Omental fat pad (tissue), 4 donors: ENCODE results near the gene PRLR. TPM values are rescaled to one million over a fixed set of nuclear protein-coding genes. Genes with fewer than 3 reads are reported as not detected.
A peak's percentile ranks its signal among the peaks of the same experiment; 100 is the strongest.

Source experiments
- ATAC-seq: fragments of 150-250 bp; one replicate; pipeline ENCODE4 v1.9.1; 2016; ENCODE audit warnings: mild to moderate bottlenecking, moderate library complexity; ENCODE audit not compliant: low FRiP score
- DNase-seq: peaks from one replicate; pipeline ENCODE4 v3.0.0-alpha.2; 2019; ENCODE audit warnings: low spot score
- CTCF ChIP-seq, 3 donors: fragments of 450-650 bp; IDR thresholded peaks; one replicate each; pipeline ENCODE4 v1.5.1; 2016 to 2017; ENCODE audit warnings: antibody characterized with exemption in 3 of 3, mild to moderate bottlenecking in 3 of 3, moderate library complexity in 2 of 3
- total RNA-seq, 4 donors: library from RNA; depleted of rRNA; stranded (reverse); fragments of >200 nt; gene quantifications; one replicate each; pipeline ENCODE4 v1.1.0, GENCODE V29; 2016

The PRLR gene
- total RNA-seq, 4 donors from 2014 or later, result 0.38 to 2.4 (median 0.90) TPM

DNA sequence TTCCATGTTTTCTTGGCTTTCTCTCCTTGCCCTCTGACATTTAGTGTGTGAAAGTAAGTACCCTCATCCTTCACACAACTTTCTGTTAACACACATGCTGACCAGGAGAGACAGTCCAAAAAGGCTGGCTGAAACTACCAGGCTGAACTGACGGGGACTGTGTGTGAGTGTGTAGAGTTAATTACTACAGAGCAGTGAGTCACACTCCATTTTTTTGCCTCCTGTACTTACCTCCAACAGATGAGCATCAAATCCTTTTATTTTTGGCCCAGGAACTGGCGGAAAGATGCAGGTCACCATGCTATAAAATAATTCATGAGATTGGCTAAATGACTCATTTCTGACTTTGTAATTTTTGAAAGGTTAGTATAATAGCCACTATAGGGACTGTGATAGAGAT, 162.3 kb downstream of the PRLR start:
- ATAC-seq, result peak; percentile 63
- no peak for TF ChIP-seq CTCF (IDR thresholded peaks at IDR 0.05)
- DNase-seq, result no peak

DNA sequence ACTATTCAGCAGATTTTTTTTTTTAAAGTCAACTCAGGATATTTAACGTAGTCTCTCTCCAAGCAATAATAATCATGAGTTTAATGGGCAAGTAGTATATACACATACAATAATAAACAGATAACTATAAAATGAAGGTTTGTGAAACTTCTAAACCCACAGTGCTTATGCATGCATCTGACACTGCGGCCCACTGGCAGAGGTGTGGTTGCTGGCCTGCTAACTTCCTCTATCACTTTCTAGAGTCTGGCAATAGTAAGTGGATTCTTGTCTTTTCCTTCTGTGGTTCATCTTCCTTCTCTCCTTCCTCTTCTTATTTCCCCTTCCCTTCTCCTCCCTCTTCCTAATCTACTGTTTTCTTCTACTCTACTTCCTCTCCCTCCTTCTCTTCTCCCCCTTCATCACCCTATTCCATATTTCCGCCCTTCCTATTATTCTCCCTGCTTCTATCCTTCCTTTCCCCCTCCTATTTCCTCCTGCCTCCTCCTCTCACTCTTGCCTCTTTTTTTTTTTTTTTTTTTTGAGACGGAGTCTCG, 164.0 kb downstream of the PRLR start:
- no peak for TF ChIP-seq CTCF (IDR thresholded peaks at IDR 0.05)
- ATAC-seq, result no peak
- no peak for DNase-seq

DNA sequence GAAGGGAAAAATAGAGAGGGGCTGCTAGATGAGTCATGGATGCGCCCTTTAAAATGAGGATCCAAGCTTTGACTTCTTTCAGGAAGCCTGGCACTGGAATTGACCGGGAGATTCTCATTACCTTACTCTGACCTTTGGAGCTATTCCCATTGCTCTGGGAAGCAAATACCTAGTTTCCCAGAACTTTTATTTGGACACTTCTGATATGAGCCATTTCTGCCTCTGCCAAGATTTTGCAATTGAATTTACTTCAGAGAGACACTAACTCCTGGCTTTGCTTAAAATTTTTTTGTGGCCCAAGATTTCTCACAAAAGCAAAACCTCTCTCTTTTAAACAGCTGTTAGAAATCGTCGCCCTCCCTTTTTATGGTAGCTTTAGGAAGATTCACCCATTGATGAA, 166.9 kb downstream of the PRLR start:
- no peak for TF ChIP-seq CTCF (IDR thresholded peaks at IDR 0.05)
- peak; percentile 77 for ATAC-seq

GRCh38 chr5:35061211-35061770, 169.0 kb downstream of the PRLR start:
- TF ChIP-seq CTCF (IDR thresholded peaks at IDR 0.05), result no peak
- DNase-seq (no peak), ATAC-seq (peak; percentile 60)

More for the DNA sequence above, 166.9 kb downstream of the PRLR start:
- no peak for DNase-seq

DNA sequence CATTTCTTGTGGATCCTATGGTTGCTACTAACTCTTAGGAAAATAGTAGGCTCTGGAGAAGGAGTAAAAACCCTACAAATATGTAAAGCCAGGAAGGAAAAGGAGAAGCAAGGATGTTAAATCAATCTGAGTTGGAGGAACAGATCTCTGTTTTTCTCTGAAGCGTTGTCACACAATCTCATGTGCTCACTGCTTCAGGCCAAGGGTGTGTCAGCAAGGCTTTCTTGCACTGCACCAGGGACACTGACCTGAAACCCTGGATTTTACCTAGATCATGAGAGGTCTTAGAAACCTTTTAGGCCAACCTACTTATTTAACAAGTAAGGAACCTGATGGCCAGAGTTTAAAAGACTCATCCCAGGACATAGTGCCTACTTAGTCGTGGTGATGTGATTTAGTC, 170.1 kb downstream of the PRLR start:
- DNase-seq (no peak), ATAC-seq (no peak)
- no peak for TF ChIP-seq CTCF (IDR thresholded peaks at IDR 0.05)

DNA sequence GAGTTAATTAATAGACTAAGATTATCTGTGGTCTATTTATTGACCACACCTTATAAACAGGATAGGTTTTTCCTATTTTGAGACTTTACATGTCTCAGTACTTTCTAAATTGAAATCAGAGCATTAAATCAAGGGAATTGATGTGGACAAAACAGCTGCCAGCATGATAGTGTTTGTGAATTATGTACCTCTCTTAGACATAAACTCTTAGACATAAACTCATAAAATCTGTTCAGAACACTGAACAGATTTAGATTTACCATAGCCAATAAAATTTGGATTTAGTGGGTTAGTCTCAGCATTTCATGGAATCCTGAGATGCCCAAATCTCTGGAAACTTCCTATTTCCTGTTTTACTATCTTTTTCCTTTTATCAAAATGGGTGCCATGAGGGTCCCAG, 171.0 kb downstream of the PRLR start:
- no peak for ATAC-seq
- TF ChIP-seq CTCF (IDR thresholded peaks at IDR 0.05), result no peak
- DNase-seq, result no peak

DNA sequence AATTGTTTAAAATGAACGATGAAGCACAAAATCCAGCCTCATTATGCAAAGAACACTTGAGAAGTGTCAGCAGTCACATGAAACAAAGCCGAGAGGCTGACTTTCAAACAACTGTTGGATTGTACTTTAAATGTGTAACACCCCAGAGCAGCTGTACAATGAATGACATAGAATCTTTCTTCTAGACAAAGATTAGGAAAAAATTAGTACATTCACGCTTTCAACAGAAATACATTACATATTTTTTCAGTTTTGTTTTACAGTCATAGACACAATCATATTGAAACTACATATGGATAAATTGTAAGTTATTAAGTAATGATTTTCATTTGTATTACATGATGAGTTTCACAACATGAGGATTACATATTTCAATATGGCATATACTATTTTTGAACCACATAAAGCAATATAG, 171.9 kb downstream of the PRLR start:
- ATAC-seq (no peak), DNase-seq (no peak)
- TF ChIP-seq CTCF (IDR thresholded peaks at IDR 0.05), result no peak
